ENCODE results near the gene ZNF736. TPM values are rescaled to one million over a fixed set of nuclear protein-coding genes. Genes with fewer than 3 reads are reported as not detected.

ZNF736 gene
- 1 to 10 TPM; 8.2 to 9.5 TPM for total RNA-seq
- polyA plus RNA-seq: 1 to 10 TPM; 1.1 to 2.4 TPM

DNA sequence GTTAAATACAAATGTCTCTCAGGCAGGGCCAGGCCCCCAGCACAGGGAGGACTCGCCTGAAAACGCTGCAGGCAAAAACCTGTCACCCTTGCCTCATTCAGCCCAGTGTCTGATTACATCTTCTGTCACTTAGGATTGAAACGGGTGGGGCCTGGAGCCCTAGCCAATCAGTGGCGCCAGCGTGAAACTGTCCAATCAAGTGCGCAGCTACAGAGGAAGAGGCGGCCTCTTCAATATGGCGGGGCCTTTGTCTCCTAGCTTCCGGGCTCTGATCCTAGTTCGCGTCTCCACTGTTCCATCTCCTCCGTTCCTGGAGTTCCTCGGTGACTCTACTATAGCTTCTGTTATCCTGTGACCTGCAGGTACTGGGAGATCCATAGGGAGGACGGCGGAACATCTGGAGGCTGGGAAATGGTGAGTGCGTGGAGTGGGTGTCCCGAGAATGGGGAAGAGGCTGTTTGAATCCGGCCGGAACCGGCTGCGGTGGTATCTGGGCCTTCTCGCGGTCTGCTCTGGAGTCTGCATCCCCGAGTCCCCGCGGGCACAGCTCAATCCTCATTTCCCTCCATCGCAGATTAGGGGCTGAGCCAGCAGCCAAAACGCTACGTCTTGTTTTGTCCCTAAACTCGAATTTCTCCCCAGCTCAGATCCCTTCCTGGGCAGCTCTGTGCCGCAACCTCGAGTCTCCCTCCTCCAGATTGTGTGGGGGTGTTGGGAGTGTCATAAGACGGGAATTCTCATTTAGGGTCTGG is at the start of gene ZNF736:
Gene ZNF736, plus strand, starts transcription at position 222 of the 752 bp plus-strand sequence. Its CDS starts 190 bp downstream, at position 412.
- TF ChIP-seq RAD21 (IDR thresholded peaks at IDR 0.05): no peak
- TF ChIP-seq GABPA (IDR thresholded peaks at IDR 0.05 in 1 of 2, conservative IDR thresholded peaks at IDR 0.05 in 1 of 2): peak in 1 of 2 donors; percentile 65
- TF ChIP-seq, protein P1, sequence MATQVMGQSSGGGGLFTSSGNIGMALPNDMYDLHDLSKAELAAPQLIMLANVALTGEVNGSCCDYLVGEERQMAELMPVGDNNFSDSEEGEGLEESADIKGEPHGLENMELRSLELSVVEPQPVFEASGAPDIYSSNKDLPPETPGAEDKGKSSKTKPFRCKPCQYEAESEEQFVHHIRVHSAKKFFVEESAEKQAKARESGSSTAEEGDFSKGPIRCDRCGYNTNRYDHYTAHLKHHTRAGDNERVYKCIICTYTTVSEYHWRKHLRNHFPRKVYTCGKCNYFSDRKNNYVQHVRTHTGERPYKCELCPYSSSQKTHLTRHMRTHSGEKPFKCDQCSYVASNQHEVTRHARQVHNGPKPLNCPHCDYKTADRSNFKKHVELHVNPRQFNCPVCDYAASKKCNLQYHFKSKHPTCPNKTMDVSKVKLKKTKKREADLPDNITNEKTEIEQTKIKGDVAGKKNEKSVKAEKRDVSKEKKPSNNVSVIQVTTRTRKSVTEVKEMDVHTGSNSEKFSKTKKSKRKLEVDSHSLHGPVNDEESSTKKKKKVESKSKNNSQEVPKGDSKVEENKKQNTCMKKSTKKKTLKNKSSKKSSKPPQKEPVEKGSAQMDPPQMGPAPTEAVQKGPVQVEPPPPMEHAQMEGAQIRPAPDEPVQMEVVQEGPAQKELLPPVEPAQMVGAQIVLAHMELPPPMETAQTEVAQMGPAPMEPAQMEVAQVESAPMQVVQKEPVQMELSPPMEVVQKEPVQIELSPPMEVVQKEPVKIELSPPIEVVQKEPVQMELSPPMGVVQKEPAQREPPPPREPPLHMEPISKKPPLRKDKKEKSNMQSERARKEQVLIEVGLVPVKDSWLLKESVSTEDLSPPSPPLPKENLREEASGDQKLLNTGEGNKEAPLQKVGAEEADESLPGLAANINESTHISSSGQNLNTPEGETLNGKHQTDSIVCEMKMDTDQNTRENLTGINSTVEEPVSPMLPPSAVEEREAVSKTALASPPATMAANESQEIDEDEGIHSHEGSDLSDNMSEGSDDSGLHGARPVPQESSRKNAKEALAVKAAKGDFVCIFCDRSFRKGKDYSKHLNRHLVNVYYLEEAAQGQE (IDR thresholded peaks at IDR 0.05): no peak
- TF ChIP-seq JUND (IDR thresholded peaks at IDR 0.05): no peak
- TF ChIP-seq, protein P2, sequence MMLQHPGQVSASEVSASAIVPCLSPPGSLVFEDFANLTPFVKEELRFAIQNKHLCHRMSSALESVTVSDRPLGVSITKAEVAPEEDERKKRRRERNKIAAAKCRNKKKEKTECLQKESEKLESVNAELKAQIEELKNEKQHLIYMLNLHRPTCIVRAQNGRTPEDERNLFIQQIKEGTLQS (IDR thresholded peaks at IDR 0.05): no peak
- TF ChIP-seq, protein P3, sequence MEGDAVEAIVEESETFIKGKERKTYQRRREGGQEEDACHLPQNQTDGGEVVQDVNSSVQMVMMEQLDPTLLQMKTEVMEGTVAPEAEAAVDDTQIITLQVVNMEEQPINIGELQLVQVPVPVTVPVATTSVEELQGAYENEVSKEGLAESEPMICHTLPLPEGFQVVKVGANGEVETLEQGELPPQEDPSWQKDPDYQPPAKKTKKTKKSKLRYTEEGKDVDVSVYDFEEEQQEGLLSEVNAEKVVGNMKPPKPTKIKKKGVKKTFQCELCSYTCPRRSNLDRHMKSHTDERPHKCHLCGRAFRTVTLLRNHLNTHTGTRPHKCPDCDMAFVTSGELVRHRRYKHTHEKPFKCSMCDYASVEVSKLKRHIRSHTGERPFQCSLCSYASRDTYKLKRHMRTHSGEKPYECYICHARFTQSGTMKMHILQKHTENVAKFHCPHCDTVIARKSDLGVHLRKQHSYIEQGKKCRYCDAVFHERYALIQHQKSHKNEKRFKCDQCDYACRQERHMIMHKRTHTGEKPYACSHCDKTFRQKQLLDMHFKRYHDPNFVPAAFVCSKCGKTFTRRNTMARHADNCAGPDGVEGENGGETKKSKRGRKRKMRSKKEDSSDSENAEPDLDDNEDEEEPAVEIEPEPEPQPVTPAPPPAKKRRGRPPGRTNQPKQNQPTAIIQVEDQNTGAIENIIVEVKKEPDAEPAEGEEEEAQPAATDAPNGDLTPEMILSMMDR (IDR thresholded peaks at IDR 0.05; ENCODE audit: low read depth, low read length, missing input control): no peak
- TF ChIP-seq, protein P4, sequence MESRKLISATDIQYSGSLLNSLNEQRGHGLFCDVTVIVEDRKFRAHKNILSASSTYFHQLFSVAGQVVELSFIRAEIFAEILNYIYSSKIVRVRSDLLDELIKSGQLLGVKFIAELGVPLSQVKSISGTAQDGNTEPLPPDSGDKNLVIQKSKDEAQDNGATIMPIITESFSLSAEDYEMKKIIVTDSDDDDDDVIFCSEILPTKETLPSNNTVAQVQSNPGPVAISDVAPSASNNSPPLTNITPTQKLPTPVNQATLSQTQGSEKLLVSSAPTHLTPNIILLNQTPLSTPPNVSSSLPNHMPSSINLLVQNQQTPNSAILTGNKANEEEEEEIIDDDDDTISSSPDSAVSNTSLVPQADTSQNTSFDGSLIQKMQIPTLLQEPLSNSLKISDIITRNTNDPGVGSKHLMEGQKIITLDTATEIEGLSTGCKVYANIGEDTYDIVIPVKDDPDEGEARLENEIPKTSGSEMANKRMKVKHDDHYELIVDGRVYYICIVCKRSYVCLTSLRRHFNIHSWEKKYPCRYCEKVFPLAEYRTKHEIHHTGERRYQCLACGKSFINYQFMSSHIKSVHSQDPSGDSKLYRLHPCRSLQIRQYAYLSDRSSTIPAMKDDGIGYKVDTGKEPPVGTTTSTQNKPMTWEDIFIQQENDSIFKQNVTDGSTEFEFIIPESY (IDR thresholded peaks at IDR 0.05): no peak
- TF ChIP-seq FOXA2 (IDR thresholded peaks at IDR 0.05): no peak
- TF ChIP-seq, protein P5, sequence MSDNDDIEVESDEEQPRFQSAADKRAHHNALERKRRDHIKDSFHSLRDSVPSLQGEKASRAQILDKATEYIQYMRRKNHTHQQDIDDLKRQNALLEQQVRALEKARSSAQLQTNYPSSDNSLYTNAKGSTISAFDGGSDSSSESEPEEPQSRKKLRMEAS (IDR thresholded peaks at IDR 0.05): no peak
- TF ChIP-seq TAF1 (conservative IDR thresholded peaks at IDR 0.05): peak; percentile 54
- peak; percentile 74 for TF ChIP-seq SP1 (IDR thresholded peaks at IDR 0.05)
- TF ChIP-seq RXRA (IDR thresholded peaks at IDR 0.05): no peak
- TF ChIP-seq YY1 (IDR thresholded peaks at IDR 0.05): peak; percentile 96
- no peak for TF ChIP-seq FOXA1 (IDR thresholded peaks at IDR 0.05)
- DNase-seq (ENCODE audit: low spot score): peak; percentile 84
- WGBS: 14% methylated on average over 33 of the region's 33 CpGs
- peaks cover 0 to 6% (median 2%) of the 10 kb centered on the region in 4 donors for H3K4me1 ChIP-seq (ENCODE audit: control insufficient read depth in 4 of 4, insufficient read depth in 4 of 4, low read length in 3 of 4)
- H3K9me3 ChIP-seq (ENCODE audit: control insufficient read depth in 4 of 4, low read length in 3 of 4): no peaks in the 10 kb centered on the region
- H3K9ac ChIP-seq (ENCODE audit: low read depth in 1 of 2, low read length in 2 of 2): peak within 1 kb of the TSS; percentile 36 to 52
- no peaks in the 10 kb centered on the region for H3K27me3 ChIP-seq (ENCODE audit: control insufficient read depth in 4 of 4, insufficient read depth in 4 of 4, low read length in 3 of 4)
- peak within 1 kb of the TSS in 1 of 2 donors; percentile 32 for H3K27ac ChIP-seq (ENCODE audit: low read depth in 1 of 2, low read length in 2 of 2)
- H3K36me3 ChIP-seq (ENCODE audit: control insufficient read depth in 4 of 4, insufficient read depth in 3 of 4, low read depth in 1 of 4, low read length in 3 of 4): peaks cover 0 to 3% (median 0%) of the 10 kb centered on the region in 4 donors
- H3K4me3 ChIP-seq (ENCODE audit: low read depth in 1 of 3, low read length in 3 of 3): peak within 1 kb of the TSS; percentile 52 to 82 (median 80)
